HepG2 (cell line): ENCODE measurements around the gene COA4. TPM values are rescaled to one million over a fixed set of nuclear protein-coding genes. Genes with fewer than 3 reads are reported as not detected.

Experiments used
- FOXO1 ChIP-seq: sonication (generic); formaldehyde crosslinking; IDR thresholded peaks from 2 replicates; pipeline ENCODE4 v1.4.0; 2020; ENCODE audit warnings: missing genetic modification reagents
- HNRNPLL ChIP-seq: fragments of 200-400 bp; formaldehyde crosslinking; IDR thresholded peaks from 2 replicates; pipeline ENCODE4 v1.6.1; 2017; ENCODE audit warnings: mild to moderate bottlenecking, low read depth, low read length; ENCODE audit not compliant: poor library complexity, severe bottlenecking
- MBD4 ChIP-seq: IDR thresholded peaks from 2 replicates; pipeline ENCODE4 v1.6.1; 2012; ENCODE audit warnings: low read length, inconsistent platforms, borderline replicate concordance
- NBN ChIP-seq: fragments of 450-650 bp; conservative IDR thresholded peaks from 2 replicates; pipeline ENCODE4 v1.6.1; 2017
- PHF21A ChIP-seq: sonication (generic); formaldehyde crosslinking; IDR thresholded peaks from 2 replicates; pipeline ENCODE4 v1.5.0; 2020; ENCODE audit warnings: mild to moderate bottlenecking, missing genetic modification reagents
- SAP130 ChIP-seq: IDR thresholded peaks from 2 replicates; pipeline ENCODE4 v1.6.1; 2016; ENCODE audit warnings: low read depth
- SP5 ChIP-seq: IDR thresholded peaks from 2 replicates; pipeline ENCODE4 v1.6.1; 2016; ENCODE audit warnings: low read depth, borderline replicate concordance
- TCF12 ChIP-seq, 2 experiments: fragments of 450-650 bp in 1 of 2; sonication (generic) in 1 of 2; formaldehyde crosslinking in 1 of 2; IDR thresholded peaks; 2 replicates each; pipeline versions ENCODE4 v1.6.1 to v1.8.0; 2017 to 2022; ENCODE audit warnings: antibody characterized with exemption in 1 of 2, mild to moderate bottlenecking in 1 of 2, missing genetic modification reagents in 1 of 2, moderate library complexity in 1 of 2
- TSC22D2 ChIP-seq: sonication (generic); formaldehyde crosslinking; IDR thresholded peaks from 2 replicates; pipeline ENCODE4 v1.5.1; 2020; ENCODE audit warnings: missing genetic modification reagents, mild to moderate bottlenecking, borderline replicate concordance
- ZFP1 ChIP-seq: IDR thresholded peaks from 2 replicates; pipeline ENCODE4 v1.6.1; 2016
- ZFY ChIP-seq: sonication (generic); formaldehyde crosslinking; IDR thresholded peaks from 2 replicates; pipeline ENCODE4 v1.4.0; 2020; ENCODE audit warnings: missing genetic modification reagents
- ZMYM4 ChIP-seq: sonication (generic); formaldehyde crosslinking; IDR thresholded peaks from 2 replicates; pipeline ENCODE4 v1.8.1; 2023; ENCODE audit warnings: mild to moderate bottlenecking, missing genetic modification reagents
- ZNF737 ChIP-seq: sonication (generic); formaldehyde crosslinking; IDR thresholded peaks from 2 replicates; pipeline ENCODE4 v1.5.0; 2020; ENCODE audit warnings: missing genetic modification reagents, mild to moderate bottlenecking, borderline replicate concordance
- ZNF761 ChIP-seq: sonication (generic); formaldehyde crosslinking; conservative IDR thresholded peaks from 2 replicates; pipeline ENCODE4 v1.4.0; 2020; ENCODE audit warnings: mild to moderate bottlenecking, missing genetic modification reagents
- ZSCAN29 ChIP-seq: sonication (generic); formaldehyde crosslinking; conservative IDR thresholded peaks from 2 replicates; pipeline ENCODE4 v1.4.0; 2020; ENCODE audit warnings: mild to moderate bottlenecking, missing genetic modification reagents
- polyA plus RNA-seq, 8 experiments: library from polyadenylated mRNA; depleted of rRNA in 3 of 8; stranded (reverse) in 7 of 8; unstranded in 1 of 8; fragments of >200 nt; fragmentation: Illumina TruSeq in 4 of 8; extraction: Trizol in 4 of 8; gene quantifications; 2 replicates each; pipeline versions ENCODE4 v1.2.1 to v1.2.3, GENCODE V29; 2011 to 2016; ENCODE audit warnings: low read depth in 4 of 8, missing spikeins in 1 of 8, mixed read lengths in 1 of 8; ENCODE audit not compliant: insufficient read depth in 1 of 8
- total RNA-seq, 5 experiments: library from RNA; depleted of rRNA; stranded (reverse); fragments of >200 nt; fragmentation: Illumina TruSeq; extraction: Trizol; gene quantifications; 2 replicates each; pipeline ENCODE4 v1.2.3, GENCODE V29; 2016; ENCODE audit warnings: low read depth in 1 of 5
- TF ChIP-seq, protein P1 (sequence below): sonication (generic); formaldehyde crosslinking; IDR thresholded peaks from 2 replicates; pipeline ENCODE4 v1.8.1; 2022; ENCODE audit warnings: mild to moderate bottlenecking, missing genetic modification reagents
- TF ChIP-seq, protein P2 (sequence below): sonication (generic); formaldehyde crosslinking; IDR thresholded peaks from 2 replicates; pipeline ENCODE4 v1.5.0; 2020; ENCODE audit warnings: missing genetic modification reagents
- TF ChIP-seq, protein P3 (sequence below): sonication (generic); formaldehyde crosslinking; IDR thresholded peaks from 2 replicates; pipeline ENCODE4 v1.5.0; 2020; ENCODE audit warnings: mild to moderate bottlenecking, missing genetic modification reagents, borderline replicate concordance
- TF ChIP-seq, protein P4 (sequence below): sonication (generic); formaldehyde crosslinking; IDR thresholded peaks from 2 replicates; pipeline ENCODE4 v1.9.0; 2022; ENCODE audit warnings: missing genetic modification reagents, mild to moderate bottlenecking, borderline replicate concordance
- TF ChIP-seq, protein P5 (sequence below): IDR thresholded peaks from 2 replicates; pipeline ENCODE4 v1.6.1; 2016; ENCODE audit warnings: missing compliant biosample characterization, missing genetic modification reagents, borderline replicate concordance

COA4 gene
- total and polyA plus RNA-seq, 2 of the 13 experiments (the other 11 are each of a cell fraction or from before 2014, with no cell fraction given): 107 to 109 TPM

DNA sequence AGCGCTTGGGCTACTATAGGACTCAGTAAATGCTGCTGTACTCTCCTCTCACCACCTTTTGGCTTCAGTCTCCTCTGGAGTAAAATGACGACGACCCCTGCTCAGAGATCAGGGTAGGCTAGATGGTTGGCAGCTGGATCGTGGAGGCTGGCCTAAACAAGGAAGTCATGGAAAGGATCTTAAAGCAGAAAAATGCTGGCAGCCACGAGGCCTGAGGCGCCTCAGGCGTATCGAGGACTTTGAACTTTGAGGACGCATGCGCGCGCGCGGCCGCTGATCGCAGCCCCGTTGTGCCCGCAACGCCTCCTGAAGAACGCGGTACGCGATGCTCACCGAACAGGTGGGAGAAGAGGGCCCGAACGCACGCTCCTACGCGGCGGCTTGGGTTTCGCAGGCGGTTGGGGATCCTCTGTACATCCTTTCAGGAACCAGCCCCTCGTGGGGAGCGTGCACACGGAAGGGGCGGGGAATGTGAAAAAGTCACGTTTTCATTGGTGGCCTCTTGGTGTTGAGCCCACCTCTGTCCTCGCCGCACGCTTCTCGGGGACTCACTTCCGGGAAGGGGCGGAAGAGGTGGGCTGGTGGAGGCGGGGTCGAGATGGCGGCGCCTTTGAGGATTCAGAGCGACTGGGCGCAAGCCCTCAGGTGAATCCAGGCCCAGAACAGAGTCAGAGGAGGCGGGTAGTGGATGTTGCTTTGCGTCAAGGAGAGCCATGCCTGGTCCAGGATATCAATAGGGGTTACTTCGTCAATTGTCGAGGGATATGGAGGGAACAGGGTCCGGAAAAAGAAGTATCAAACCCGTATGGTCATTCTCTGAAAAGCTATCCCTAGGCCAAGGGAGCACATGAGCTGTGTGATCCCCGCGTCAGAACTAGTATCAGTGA, at the start of gene COA4, which contains the start of gene PAAF1 (continued):
- TF ChIP-seq, protein P1, sequence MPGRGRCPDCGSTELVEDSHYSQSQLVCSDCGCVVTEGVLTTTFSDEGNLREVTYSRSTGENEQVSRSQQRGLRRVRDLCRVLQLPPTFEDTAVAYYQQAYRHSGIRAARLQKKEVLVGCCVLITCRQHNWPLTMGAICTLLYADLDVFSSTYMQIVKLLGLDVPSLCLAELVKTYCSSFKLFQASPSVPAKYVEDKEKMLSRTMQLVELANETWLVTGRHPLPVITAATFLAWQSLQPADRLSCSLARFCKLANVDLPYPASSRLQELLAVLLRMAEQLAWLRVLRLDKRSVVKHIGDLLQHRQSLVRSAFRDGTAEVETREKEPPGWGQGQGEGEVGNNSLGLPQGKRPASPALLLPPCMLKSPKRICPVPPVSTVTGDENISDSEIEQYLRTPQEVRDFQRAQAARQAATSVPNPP (CRISPR knock-in tag): no peak
- TF ChIP-seq PHF21A (CRISPR knock-in tag) (0 out of 2 replicates have a peak, but pooled peaks have one; percentile 37), ZFY (CRISPR knock-in tag) (peak; percentile 93), SAP130 (CRISPR knock-in tag) (peak; percentile 98), ZFP1 (CRISPR knock-in tag) (peak; percentile 59; the same call in 1 of the 2 replicates), ZMYM4 (peak; percentile 83), MBD4 (no peak), ZNF761 (0 out of 2 replicates have a peak, but pooled peaks have one; percentile 74), HNRNPLL (peak; percentile 85), NBN (no peak), FOXO1 (no peak; the same call in 1 of the 2 replicates), TCF12 (IDR thresholded peaks at IDR 0.05) (no peak), TCF12 (CRISPR knock-in tag; IDR thresholded peaks at IDR 0.05) (no peak; the same call in 1 of the 2 replicates), ZNF737 (CRISPR knock-in tag) (no peak), TSC22D2 (CRISPR knock-in tag) (peak; percentile 2; the same call in 1 of the 2 replicates), ZSCAN29 (no peak), SP5 (CRISPR knock-in tag) (peak; percentile 95)
- TF ChIP-seq, protein P2, sequence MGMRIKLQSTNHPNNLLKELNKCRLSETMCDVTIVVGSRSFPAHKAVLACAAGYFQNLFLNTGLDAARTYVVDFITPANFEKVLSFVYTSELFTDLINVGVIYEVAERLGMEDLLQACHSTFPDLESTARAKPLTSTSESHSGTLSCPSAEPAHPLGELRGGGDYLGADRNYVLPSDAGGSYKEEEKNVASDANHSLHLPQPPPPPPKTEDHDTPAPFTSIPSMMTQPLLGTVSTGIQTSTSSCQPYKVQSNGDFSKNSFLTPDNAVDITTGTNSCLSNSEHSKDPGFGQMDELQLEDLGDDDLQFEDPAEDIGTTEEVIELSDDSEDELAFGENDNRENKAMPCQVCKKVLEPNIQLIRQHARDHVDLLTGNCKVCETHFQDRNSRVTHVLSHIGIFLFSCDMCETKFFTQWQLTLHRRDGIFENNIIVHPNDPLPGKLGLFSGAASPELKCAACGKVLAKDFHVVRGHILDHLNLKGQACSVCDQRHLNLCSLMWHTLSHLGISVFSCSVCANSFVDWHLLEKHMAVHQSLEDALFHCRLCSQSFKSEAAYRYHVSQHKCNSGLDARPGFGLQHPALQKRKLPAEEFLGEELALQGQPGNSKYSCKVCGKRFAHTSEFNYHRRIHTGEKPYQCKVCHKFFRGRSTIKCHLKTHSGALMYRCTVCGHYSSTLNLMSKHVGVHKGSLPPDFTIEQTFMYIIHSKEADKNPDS (CRISPR knock-in tag): no peak
- TF ChIP-seq, protein P3, sequence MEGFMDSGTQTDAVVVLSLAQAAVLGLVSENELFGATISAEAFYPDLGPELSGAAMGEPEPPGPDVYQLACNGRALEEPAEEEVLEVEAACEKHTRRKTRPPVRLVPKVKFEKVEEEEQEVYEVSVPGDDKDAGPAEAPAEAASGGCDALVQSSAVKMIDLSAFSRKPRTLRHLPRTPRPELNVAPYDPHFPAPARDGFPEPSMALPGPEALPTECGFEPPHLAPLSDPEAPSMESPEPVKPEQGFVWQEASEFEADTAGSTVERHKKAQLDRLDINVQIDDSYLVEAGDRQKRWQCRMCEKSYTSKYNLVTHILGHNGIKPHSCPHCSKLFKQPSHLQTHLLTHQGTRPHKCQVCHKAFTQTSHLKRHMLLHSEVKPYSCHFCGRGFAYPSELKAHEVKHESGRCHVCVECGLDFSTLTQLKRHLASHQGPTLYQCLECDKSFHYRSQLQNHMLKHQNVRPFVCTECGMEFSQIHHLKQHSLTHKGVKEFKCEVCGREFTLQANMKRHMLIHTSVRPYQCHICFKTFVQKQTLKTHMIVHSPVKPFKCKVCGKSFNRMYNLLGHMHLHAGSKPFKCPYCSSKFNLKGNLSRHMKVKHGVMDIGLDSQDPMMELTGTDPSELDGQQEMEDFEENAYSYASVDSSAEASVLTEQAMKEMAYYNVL (CRISPR knock-in tag): 0 out of 2 replicates have a peak, but pooled peaks have one; percentile 73
- TF ChIP-seq, protein P4, sequence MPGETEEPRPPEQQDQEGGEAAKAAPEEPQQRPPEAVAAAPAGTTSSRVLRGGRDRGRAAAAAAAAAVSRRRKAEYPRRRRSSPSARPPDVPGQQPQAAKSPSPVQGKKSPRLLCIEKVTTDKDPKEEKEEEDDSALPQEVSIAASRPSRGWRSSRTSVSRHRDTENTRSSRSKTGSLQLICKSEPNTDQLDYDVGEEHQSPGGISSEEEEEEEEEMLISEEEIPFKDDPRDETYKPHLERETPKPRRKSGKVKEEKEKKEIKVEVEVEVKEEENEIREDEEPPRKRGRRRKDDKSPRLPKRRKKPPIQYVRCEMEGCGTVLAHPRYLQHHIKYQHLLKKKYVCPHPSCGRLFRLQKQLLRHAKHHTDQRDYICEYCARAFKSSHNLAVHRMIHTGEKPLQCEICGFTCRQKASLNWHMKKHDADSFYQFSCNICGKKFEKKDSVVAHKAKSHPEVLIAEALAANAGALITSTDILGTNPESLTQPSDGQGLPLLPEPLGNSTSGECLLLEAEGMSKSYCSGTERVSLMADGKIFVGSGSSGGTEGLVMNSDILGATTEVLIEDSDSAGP (CRISPR knock-in tag): peak; percentile 94
- TF ChIP-seq, protein P5, sequence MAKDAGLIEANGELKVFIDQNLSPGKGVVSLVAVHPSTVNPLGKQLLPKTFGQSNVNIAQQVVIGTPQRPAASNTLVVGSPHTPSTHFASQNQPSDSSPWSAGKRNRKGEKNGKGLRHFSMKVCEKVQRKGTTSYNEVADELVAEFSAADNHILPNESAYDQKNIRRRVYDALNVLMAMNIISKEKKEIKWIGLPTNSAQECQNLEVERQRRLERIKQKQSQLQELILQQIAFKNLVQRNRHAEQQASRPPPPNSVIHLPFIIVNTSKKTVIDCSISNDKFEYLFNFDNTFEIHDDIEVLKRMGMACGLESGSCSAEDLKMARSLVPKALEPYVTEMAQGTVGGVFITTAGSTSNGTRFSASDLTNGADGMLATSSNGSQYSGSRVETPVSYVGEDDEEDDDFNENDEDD: 0 out of 2 replicates have a peak, but pooled peaks have one; percentile 50
